NOMO-1 treated with DMSO at 0.1 percent for 48 hours (cell line): ENCODE measurements around the gene METTL25.

Experiments
- DNase-seq: peaks from one replicate; lab custom pipeline; 2025; ENCODE audit not compliant: unreplicated experiment; lab: John Stamatoyannopoulos, UW

The METTL25 gene

DNA sequence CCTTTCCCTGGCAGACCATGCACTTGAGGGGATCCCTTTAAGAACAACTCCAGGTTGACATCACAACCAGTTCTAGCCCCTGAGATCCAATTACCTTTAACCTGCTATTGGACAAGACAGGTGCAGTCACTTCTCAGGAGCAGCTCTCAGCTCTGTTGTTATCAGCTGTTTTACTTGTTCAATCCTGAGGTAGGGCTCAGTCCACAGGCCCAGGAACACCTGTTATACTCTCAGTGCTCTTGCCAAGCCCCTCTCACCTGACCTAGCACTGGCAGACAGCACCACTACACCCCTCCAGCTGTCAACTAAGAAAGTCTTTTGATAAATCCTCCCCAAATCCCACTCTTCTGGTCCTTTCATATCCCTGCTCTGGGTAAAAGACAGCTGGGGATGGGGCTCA is 164.4 kb downstream of the METTL25 start:
- DNase-seq: no peak

DNA sequence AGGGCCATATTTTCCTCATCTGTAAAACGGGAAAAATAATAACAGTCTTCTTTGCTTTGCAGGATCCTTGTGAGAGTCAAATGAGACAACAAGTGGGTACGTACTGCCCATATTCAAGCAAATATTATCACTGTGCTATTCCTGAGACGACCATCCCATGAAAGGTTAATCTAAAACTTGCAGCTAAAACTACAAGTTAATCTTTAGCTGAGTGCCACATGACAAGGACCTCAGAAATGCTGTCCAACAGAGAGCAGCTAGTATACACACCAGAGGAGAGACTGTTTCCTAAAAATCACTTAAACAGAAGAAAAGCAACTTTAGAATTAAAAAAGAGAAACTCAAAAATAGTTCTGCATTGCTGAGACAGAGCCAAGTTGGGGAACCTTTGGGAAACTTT is 165.7 kb downstream of the METTL25 start:
- DNase-seq: no peak

DNA sequence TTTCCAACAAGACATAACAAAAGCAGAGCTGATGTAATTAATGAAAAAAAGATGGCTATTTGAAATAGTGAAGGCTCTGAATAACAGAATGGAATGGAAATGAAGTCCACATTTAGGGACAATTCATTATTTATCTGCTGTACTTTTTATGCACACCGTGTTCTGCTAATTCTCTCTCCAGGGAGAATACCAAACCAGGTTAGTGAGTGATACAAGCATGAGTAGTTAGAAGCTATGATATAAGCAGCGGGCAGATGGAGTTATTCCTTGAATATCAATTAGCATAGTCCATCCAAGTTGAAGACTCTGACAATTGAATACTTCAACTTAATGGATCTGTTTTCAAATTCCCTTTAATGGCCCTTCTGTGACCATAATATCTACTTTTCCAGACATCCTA is 166.3 kb downstream of the METTL25 start:
- DNase-seq: no peak

DNA sequence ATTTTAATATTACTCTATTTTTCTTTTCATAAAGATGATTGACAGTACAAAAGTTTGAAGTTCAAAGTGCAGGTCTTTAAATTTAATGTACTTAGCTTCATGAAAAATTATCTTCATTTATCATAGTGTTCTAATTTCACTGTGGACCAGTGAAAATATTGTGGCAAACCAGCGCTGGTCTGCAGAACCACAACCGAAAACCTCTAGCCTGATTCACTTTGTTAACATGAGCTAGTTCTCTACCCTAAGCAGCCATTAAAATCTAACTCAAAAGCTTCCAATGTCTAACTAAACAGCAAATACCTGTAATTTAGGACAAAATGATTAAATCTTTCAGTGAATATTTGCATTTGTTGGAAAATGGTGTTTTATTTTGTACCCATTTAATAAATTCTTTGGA is 167.3 kb downstream of the METTL25 start:
- DNase-seq: no peak

DNA sequence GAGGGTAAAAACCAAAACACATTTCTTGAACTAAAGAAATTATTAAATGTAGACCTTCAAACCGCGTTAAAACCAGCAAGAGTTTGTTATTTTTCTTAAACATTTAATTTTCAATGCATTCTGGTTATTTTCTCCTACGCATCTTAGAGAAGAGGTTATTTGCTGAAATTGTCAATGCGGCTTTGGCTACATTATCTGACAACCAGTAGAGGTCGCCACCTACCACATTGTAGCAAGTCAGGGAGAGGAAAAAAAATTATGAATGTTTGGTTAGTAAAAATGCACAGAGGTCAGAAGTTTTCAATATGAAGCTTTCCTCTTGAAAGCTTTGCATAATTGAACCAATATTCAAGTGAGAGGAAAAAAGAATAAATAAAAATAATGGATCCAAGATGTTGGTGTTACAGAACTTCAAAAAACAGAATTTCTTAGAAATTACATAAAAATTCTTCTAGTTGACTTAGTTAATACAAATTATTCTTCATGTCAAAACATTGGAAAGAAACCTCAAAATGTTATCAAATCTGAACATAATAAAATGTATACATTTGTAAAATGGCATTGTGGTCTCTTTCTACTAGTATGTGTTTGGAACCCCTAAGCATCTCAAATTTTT is 168.9 kb downstream of the METTL25 start:
- DNase-seq: peak; percentile 63
